GM19240 (cell line): ENCODE measurements around the gene WBP1L.
A peak's percentile ranks its signal among the peaks of the same experiment; 100 is the strongest.
"Not testable (repeated sequence)": the region's sequence is repeated elsewhere in the genome, so short reads cannot be mapped to it uniquely, and the experiment has no call there.

Experiments
- DNase-seq: peaks from one replicate; pipeline ENCODE4 v3.0.0; 2011; ENCODE audit warnings: low spot score; ENCODE audit not compliant: insufficient read length

The WBP1L gene

GRCh38 chr10:102721954-102722353 lies 21.8 kb upstream of the WBP1L start:
- no peak for DNase-seq

DNA sequence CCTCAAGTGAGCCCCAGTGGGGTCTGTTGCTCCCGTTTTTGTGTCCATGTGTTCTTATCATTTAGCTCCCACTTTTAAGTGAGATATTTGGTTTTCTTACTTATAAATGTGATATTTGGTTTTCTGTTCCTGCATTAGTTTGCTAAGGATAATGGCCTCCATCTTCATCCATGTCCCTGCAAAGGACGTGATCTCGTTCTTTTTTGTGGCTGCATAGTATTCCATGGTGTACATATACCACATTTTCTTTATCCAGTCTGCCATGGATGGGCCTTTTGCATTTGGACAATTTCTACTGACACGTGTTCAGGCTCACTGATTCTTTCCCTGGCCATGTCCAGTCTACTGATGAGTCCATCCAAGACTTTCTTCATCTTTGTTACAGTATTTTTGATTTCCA lies 19.8 kb upstream of the WBP1L start:
- DNase-seq, result no peak

DNA sequence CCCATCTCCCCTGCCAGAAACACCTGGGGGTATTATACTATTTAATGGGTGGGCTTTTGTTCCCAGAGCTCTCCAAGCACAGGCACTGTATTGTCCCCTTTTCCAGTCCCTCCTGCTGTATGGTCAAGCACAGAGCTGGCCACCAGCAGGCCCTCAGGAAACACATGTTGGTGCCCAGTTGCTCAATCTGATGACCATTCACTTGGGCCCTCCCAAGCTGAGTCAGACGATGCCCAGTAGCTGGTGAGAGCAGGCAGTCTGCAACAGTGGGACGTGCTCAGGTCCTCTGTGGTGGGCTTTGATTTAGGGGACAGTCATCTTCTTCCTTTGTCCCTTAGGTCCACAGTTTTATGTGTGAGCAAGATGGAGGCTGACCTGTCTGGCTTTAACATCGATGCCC lies 17.5 kb upstream of the WBP1L start:
- DNase-seq, result no peak

DNA sequence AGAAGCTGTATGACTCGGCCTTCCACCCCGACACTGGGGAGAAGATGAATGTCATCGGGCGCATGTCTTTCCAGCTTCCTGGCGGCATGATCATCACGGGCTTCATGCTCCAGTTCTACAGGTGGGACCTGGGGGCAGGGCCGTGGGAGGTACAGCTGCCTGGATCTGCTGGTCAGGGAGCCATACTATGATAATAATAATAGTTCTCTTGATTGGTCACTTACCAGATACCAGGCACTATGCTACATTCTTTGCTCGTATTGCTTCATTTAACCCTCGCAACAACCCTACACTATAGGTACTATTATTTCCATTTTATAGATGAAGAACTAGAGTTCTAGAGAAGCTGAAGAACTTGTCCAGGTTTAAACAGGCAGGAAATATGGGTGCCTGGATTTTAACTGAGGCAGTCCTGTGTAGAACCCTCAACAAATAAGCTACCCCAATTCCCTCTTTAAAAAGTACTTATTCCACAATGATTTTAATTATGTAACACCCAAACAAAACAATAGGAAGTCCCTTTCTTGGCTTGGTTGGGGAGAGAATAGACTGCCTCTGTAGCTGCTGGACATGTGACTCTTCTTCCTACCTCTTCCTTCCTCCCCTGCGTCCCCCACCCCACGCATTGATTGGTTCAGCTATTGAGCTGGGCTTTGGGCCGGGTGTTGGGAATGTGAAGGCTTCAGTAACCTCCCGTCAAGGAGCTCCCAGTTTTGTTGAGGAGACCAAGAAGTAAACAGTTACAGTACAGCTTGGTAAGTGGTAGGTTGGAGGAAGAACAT lies 16.5 kb upstream of the WBP1L start:
- no peak for DNase-seq

DNA sequence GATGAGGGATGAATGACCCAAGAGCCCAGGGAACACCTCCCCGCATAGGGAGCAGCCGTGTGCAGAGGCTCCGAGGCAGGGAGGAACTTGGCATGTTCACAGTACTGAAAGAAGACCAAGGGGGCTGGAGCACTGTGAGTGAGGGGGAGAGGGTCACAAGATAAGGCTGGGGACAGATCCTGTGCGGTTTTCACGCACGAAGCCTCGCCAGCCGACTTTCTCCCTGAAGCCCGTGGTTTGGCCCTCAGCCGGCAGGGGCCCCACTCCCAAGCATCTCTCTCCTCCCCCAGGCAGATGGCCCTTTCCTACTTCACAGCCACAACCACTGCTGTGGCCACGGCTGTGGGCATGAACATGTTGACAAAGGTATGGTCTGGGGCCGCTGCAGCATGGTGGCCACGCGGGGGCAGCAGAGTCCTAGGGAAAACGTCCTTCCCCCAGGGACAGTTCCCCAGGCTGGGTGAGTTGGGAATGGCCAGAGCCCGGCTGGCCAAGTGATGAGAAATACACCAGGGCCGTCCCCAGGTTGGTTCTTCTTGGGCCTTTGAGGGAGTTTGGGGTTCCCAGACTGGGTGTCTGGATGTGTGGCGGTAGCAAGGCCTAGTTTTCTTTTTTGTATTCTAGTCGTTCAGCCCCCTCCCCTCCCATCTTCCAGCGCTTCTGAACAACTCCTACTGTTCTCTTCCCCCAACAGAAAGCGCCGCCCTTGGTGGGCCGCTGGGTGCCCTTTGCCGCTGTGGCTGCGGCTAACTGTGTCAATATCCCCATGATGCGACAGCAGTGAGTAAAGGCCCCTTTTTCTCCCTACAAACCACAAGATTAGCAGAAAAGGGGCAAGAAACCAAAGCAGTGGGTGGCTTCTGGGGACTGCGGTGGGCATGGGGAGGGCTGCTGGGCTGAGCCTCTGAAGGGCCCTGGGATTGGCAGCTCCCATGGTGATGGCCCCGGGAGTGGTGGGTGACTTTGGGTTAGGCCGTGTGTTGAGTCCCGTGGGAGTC lies 14.4 kb upstream of the WBP1L start:
- no peak for DNase-seq

GRCh38 chr10:102731222-102731800 lies 12.4 kb upstream of the WBP1L start:
- DNase-seq, result no peak

- DNase-seq, result no peak
Observed at GRCh38 chr10:102732661-102733060, 11.1 kb upstream of the WBP1L start.

GRCh38 chr10:102735065-102735562 lies 8.6 kb upstream of the WBP1L start:
- DNase-seq, result no peak

- no peak for DNase-seq
Observed at GRCh38 chr10:102738692-102739121, 5.0 kb upstream of the WBP1L start.

GRCh38 chr10:102740229-102740628 lies 3.5 kb upstream of the WBP1L start:
- no peak for DNase-seq

DNA sequence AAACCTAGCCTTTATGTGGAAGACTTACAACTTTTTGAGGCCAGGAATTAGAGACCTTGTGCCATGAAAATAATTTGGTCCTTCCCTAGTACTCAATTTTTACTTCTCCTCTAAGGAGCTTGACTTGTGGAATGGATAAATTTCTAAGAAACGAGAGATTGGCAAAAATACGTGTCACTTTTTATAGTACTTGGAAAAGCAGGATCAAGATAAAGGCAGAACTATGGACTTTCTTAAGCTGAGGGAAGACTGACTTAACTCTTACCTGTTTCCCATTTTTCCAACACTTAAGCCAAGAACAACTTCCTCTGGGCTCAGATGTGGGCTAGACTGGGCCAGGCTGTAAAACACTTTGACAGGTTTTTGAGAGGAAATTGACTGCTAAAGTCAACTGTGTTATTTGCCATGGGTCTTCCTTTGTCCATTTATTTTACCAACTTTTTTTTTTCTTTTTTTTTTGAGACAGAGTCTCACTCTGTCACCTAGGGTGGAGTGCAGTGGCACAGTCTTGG lies 2.0 kb upstream of the WBP1L start:
- DNase-seq, result no peak

DNA sequence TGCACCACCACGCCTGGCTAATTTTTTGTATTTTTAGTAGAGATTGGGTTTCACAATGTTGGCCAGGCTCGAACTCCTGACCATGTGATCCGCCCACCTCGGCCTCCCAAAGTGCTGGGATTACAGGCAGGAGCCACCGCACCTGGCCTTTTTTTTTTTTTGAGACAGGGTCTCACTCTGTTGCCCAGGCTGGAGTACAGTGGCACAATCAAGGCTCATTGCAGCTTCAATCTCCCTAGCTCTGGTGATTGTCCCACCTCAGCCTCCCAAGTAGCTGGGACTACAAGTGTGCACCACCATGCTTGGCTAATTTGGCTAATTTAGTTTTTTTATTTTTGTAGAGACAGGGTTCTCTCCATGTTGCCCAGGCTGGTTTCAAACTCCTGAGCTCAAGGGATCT lies 1.4 kb upstream of the WBP1L start:
- not testable (repeated sequence) for DNase-seq

DNA sequence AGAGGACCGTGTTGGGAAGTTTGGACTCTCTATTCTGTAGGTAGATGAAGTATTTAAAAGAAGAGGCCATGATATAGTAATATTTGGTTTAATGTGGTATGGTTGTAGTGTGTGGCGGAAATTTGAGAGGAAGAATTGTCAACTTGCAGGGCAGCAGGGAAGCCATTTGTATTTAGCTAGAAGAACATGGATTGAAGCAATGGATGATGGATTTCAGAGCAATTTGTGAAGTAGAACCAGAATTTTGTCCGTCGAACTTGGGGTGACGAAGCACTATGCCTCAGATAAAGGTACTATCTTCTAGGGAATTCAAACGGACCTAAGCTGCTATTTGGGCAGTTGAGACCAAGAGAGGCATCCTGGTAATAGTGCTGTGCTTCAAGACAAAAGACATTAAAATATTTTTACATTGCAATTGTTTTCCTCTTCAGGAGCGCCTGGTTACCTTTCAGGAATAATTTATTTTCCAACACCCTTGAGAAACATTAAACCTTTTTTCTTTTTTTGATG lies 615 bp upstream of the WBP1L start:
- DNase-seq, result no peak

- DNase-seq, result no peak
Observed at GRCh38 chr10:102744374-102745051, 765 bp downstream of the WBP1L start.

DNA sequence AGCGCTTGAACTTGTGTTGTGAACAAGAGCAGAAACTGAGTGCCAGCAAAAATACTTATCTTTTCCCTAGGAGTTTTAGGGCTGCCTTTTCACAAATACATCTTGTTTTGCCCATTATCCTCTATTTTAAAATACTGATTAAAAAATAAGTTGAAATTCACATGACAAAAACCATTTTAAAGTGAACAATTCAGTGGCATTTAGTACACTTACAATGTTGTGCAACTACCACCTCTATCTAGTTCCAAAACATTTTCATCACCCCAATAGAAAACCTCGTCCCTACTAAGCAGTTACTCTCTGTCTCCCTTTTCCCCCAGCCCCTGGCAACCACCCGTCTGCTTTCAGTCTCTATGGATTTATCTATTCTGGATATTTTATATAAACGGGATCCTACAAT lies 1.4 kb downstream of the WBP1L start:
- DNase-seq, result no peak

DNA sequence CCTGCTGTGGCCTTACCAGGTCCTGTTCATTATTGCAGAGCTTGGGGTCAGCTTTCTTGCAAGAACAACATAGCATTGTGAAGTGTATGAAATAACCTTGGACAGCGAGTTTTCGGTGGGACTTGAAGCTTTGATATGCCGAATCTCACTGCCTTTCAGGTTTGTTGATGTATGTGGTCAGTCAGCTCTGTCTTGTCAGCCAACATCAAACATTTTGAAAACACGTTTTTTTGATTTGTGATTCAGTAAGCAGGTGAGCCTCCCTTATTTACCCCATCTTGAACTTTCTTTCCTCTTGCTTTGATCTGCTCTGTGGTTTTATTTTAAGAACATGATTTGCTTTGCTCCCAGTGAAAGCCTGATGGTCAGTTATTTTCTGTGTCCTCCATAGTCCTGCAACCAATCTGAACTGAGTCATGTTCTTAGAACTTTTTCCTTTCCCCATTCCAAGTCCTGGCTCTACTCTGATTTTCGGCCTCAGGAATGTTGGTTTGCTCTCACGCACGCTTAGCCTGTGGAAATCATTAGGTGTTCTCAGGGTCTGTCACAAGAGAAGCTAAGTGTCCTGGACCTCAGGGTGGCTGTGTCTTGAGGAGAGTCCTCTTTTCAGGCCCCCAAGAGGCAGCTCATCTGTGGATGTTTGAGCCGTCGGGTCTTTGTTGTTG lies 8.7 kb downstream of the WBP1L start:
- DNase-seq, result no peak

GRCh38 chr10:102752934-102753664 lies 9.4 kb downstream of the WBP1L start:
- peak; percentile 17 for DNase-seq

DNA sequence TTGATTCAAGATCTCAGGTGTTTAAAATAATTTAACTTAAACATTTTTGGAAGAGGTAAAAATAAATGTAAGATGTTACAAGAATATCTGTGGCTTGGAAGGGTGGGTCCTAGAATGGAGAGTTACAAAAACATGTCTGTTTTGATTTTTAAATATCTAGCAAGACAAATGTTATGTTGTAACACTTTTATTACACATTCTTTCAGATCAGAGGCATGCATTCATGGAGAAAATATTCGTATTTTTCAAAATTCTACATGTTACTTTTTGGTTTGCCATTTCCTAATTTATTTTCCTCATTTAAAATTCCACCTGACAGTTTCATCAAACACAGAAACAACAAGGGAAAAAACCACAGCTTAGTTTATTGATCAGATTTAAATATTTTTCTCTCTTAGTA lies 10.0 kb downstream of the WBP1L start:
- no peak for DNase-seq

DNA sequence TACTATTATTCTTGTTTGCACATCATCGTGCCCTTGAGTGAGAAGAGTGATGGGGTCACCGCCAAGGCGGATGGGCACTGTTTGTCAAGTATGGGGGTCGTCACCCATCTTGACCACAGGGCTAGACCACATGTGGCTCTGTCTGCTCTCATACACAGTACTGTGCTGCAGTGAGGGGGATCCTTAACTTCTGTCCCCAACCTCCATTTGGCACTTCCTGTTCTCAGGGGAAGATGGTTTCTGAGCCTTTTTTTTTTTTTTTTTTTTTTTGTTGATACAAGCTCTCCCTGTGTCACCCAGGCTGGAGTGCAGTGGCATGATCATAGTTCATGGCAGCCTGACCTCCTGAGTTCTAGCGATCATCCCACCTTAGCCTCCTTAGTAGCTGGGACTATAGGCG lies 13.6 kb downstream of the WBP1L start:
- no peak for DNase-seq
